Activated T-cell treated with anti-CD3 and anti-CD28 coated beads, Interleukin-2, amount 50 U/mL, for 48 hours (primary cell): ENCODE results near the gene CEP76.

ENCODE experiments used
- DNase-seq, 2 experiments: peaks; one replicate each; pipeline ENCODE4 v3.0.0-alpha.2; 2020

The CEP76 gene

DNA sequence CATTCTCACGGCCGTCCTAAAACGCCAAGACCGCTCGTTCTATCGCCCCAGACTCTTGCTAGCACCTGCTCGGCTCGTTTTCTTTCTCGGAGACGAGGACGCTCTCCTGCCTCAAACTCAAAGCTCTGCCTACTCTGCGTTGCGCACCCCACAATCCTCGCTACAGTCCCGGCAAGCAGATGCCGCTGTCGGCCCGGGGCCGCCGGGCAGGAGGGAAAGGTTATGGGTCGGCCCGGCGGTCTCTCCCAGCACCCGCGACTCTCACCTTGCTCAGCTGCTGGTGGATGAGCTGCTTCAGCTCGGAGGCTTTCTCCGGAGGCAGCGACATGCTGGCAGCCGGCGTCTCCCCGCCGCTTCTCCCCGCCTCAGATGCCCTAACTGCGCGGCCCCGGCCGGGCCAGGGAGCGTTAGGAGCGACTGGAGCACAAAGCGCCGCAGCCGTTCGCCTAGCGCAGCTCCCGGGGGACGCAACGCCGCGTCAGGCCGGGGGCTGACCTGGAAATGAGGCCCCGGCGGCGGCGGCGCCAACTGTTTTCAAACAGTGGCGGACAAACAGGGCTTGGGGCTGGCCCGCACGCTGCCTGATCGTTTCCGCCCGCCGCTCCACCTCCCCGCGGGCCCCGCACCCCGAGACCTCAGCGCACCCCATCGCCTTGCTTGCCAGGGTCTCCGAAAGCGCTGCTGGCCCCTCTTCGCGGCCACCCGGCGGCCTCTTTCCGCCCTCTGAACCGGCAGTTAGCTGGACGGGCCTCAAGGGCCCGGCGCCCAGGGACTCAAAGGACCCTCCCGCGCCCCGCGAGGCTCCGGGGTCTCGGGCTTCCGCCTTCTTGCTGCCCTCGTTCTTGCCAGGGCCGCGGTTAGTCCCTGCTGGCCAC lies at the start of gene CEP76, which contains the start of gene PSMG2:
Gene CEP76 (minus strand): TSS at position 503 of the 875 bp plus-strand sequence. CDS start 175 bp downstream, at position 328.
Gene PSMG2 (plus strand): TSS at position 822 of the 875 bp plus-strand sequence. CDS start 66 bp downstream, outside the sequence.
- DNase-seq, result peak; percentile 90 to 91

DNA sequence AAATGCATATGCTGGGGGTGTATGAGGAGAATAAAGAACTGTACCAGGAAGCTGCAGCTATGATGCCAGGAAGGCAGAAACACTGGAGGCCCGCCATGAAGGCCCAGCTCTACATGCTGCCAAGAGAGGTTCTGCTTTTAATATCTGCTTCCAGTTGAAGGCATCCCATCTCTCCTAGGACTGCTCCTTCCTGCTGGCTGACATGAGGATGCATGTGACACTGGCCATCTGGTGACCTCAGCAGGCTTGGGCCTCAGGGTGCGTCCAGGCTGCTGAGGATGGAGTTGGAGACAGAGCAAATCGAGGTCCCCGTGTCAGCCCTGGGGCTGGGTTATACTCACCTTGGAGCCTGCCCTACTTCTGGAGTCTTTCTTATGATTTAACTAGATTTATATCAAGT lies 49.4 kb upstream of the CEP76 start:
- DNase-seq, result no peak

- no peak for DNase-seq
Observed at GRCh38 chr18:12751503-12751884, 49.0 kb upstream of the CEP76 start.

DNA sequence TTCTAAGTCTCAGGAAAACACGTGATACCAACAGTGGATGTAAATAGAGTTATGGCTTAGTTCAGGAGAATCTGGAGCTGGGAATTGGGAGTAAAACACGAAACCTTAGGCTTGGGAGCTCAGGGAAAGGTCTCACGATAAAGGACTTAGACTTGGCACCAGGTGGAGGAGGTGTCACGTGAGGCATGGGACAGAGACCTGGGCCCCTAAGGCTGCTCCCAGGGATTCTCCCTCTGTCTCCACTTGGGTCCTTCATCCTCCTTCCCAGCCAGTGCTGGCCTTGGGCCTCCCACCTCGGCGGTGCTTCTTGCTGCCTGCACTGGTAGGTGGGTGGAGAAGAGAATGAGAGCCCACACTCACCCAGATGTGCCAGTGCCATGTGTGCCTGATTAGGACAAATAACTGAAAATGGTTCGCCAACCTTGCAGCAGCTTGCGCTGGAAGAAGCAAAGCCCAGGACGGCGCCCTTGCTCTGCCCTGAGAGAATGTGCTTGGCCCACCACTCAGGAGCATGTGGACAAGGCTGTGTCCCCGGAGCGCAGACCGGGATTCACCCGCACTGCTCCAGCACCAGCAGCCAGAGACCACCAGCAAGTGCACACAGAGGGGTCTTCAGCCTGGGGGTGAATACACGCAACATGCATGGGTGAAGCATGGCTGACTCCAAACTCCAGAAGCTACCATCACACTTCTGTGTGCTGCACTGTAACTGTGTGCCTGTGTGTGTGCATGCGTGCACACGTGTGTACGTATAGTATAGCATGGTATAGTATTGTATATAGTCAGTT lies 48.4 kb upstream of the CEP76 start:
- DNase-seq, result no peak

GRCh38 chr18:12750076-12750714 lies 47.7 kb upstream of the CEP76 start:
- DNase-seq, result peak; percentile 30 to 39

GRCh38 chr18:12749121-12749520 lies 46.6 kb upstream of the CEP76 start:
- no peak for DNase-seq

GRCh38 chr18:12748671-12749070 lies 46.1 kb upstream of the CEP76 start:
- DNase-seq, result no peak

DNA sequence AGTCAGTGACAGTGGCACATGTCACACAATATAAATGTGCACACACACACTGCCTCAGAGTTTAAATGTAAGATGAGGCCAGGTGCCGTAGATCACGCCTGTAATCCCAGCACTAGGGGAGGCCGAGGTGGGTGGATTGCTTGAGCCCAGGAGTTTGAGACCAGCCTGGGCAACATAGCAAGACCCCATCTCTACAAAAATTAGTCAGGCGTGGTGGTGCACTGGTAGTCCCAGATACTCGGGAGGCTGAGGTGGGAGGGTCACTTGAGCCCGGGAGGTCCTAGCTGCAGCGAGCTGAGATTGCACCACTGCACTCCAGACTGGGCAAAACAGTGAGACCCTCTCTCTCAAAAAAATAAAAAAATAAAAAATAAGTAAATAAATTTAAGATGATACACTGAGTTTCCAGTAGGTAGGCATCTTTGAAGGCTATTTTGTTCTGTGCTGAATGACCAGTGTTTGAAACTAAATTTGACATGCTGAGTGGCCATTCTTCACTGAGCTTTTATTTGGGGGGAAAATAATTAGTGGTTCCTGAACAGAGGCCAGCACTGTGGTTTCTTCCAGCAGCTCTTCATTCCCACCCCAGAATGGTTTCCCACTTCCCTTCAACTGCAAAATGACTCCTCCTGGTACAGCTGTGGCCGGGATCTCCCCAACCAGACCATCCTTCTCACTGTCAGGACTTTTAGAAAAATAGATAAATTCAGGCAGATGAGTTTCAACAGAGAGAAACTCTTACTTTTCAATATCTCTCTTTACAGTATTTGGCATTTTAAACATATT lies 45.2 kb upstream of the CEP76 start:
- no peak for DNase-seq

- DNase-seq, result no peak
Observed at GRCh38 chr18:12745095-12745795, 42.7 kb upstream of the CEP76 start.

- no peak for DNase-seq
Observed at GRCh38 chr18:12744103-12744502, 41.6 kb upstream of the CEP76 start.

DNA sequence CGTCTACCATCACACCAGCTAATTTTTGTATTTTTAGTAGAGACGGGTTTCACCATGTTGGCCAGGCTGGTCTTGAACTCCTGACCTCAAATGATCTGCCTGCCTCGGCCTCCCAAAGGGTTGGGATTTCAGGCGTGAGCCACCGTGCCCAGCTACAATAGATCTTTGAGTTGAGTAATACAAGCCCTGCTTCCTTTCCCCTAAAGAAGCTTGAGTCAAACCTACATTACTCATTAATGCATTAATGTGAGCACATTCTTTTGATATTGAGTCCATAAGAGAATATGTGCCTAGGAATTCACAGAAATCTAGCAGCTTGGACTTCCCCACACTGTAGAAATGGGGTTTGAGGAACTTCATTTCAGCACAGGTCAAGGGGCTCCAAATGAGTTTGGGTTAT lies 39.9 kb upstream of the CEP76 start:
- no peak for DNase-seq

- DNase-seq, result no peak
Observed at GRCh38 chr18:12741351-12741750, 38.8 kb upstream of the CEP76 start.

- no peak for DNase-seq
Observed at GRCh38 chr18:12737243-12737902, 34.9 kb upstream of the CEP76 start.

DNA sequence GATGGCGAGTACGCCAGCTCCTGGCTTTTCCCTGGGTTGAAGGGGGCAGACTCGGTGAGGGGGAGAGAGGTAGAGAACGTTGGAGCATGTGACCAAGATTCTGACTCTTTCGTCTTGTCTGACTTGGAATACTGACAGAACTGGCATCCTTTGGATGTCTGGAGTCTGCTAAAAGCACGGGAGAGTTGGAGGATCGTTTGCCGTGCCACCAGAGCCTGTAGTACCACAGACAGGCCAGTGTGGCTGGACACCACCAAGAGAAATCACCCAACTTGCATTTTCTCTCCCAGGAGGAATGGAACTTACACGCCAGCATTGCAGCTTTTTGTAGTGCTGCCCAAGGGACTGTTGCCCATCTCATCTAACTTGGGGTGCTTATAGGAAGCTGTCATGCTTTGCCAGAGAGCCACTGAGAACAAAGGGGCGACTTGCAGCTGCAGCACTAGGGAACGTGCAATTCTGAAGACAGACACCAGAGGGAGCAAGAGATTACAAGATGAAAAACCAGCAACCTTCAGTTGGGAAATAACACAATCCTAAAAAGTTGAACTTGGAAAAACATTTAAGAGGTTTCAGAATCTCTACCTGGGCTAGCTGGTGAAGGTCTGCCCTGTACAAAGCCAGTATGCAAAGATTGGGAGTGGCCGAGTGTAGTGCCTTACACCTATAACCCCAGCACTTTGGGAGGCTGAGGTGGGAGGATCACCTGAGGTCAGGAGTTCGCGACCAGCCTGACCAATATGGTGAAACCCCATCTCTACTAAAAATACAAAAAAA lies 24.4 kb upstream of the CEP76 start:
- peak; percentile 43 to 61 for DNase-seq

DNA sequence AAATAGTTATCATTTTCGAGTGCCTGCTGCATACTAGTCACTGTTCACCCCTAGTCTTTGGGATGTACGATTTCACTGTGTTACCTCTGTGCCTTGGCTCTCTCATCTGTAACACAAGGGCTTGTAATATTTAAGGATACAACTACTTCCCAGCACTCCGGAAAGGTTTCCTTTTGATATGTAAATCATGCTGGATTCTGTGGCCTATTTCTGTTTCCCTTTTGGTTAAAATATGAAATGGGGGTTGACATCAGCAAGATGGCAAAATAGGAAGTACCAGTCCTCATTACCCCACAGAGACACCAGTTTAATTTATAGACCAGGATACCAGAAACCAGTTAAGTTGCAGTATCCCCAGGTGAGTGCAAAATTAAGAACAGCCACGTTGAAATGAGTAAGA lies 23.8 kb upstream of the CEP76 start:
- DNase-seq, result no peak

DNA sequence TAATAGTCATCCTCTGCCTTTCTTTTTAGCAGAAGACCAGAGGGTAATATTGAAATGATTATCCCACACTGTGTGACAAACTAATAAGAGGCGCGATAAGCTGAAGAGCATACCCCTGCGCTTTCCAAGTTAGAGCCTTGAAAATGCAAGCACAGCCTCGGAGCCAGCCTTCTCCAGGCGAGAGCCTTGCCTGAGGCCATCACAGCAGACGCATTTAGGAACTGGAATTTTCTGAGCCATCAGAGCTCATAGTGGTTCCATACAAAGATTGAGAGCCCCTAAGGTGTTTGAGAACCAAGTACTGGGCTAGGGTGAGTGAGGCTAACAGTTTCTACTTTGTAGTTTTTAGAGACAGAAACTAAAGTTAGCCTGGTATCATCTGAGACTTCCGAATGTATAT lies 20.2 kb upstream of the CEP76 start:
- DNase-seq, result no peak

DNA sequence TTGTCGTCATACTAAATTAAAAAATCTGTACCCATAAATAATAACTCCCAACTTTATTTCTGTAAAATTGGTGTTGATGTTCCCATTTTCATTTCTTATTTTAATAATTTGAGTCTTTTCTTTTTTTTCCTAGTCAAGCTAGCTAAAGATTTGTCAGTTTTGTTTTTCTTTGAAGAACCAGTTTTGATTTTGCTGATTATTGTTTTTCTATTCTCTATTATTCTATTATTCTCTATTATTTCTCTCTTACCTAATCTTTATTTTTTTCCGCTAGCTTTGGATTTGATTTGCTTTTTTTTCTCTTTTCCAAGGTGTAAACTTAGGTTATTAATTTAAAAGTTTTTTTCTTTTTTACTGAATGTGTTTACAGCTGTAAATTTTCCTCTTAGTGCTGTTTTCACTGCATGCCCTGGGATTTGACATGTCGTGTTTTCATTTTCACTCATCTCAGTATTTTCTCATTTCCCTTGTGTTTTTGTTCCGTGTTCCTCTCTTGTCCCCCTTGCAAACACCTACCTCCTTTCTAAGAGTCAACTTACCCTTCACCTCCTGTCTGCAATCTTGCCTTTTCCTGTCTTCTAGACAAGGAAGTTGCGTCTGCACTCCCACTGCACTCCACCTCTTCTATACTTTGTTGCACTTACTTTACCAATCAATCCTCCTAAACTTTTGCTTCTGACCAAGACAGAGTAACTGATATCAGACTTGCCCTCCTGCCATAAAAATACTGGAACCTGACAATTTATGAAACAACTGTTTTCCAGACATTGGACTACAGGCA lies 19.2 kb upstream of the CEP76 start:
- no peak for DNase-seq

DNA sequence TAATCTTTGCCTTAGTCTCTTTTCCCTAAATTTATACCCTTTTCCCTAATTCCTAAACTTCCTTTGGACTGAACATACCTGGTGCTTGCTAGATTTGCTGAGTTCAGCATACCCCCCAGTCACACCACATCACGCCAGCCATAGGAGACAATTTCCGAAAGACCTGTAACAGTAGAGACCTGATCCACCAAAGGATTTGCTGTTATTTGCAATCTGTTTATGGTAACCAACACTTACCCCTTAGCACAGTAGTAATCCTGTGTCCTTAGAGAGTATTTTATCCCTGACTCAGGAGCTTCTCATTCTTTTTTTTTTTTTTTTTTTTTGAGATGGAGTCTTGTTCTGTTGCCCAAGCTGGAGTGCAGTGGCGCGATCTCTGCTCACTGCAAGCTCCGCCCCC lies 8.9 kb upstream of the CEP76 start:
- DNase-seq, result no peak

GRCh38 chr18:12703664-12704063 lies 1.1 kb upstream of the CEP76 start:
- peak; percentile 29 to 30 for DNase-seq

- no peak for DNase-seq
Observed at GRCh38 chr18:12703096-12703567, 609 bp upstream of the CEP76 start.
